Activated CD4-positive, CD25-positive, alpha-beta regulatory T cell treated with anti-CD3 and anti-CD28 coated beads, Interleukin-2, amount 50 U/mL, for 16 hours (primary cell): ENCODE data around the gene NANOS1.
A peak's percentile ranks its signal among the peaks of the same experiment; 100 is the strongest.

Source experiments
- DNase-seq: peaks from one replicate; pipeline ENCODE4 v3.0.0-alpha.2; 2020; ENCODE audit warnings: low read depth, low spot score

Gene NANOS1

DNA sequence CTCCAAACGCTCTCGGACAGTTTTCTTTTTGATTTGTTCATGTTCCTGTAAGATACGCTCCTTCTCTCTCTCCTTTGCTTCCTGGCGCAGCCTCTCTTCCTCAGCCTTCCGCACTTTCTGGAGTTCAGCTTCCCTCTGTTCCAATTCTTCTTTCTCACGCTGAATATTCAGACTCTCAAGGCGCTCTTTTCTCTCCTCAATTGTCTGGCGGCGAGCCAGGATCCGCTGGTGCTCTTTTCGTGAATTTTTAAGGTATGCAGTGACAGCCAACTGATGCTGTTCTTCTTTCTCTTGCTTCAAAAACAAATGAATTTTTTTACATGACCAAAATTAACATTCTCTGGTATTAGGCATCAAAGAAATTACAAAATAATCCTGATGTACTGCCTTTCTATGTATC lies 28.5 kb downstream of the NANOS1 start:
- no peak for DNase-seq

DNA sequence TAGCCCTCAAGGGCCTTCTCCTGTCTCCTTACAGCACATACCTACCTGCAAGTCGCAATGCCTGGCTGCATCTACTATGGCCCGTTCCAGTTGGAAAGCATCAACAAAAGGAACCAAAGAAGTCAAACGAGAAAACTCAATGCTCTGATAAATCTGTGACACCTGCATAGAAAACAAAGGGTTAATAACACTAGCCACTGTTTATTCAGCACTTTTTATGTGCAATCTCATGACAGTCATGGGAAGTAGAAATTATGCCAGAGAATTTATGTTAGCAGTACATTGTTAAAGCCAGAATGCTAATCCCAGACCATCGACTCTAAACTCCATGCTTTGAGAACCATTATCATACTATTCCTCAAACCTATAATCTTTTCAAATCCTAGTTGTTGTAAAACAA lies 30.0 kb downstream of the NANOS1 start:
- no peak for DNase-seq

DNA sequence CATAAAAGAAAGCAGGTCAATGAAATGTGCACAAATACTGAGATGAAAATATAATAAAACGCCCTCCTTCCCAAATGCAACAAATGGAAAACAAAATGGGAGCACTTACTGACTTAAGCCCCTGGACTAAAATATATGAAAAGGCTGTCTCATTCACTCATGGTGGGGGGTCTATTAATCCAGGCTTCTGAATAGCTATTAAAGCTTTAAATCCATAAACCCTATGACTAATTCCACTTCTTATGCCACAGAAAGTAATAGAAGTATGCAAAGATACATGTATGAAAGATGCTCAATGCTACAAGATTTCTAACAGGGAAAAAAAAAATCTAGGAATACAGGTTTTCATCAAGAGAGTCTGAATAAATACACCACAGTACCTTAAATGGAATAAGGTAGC lies 30.6 kb downstream of the NANOS1 start:
- no peak for DNase-seq

DNA sequence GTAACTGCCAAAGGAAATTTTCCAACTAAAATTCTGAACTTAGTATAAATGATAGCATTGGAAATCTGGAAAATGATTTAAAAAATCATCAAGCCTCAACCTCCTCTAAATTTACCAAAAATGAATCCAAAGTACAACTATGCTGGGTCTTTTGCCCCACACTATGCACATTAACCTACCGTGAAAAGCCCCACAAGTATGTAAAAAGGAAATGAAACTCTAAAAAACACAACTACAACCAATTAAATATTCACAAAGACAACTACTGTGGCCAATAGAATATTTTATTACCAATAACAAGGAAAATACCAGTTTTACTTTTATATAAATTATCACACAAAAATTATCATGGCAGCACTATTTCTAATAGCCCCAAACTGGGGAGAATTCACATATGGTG lies 31.8 kb downstream of the NANOS1 start:
- DNase-seq, result no peak

- no peak for DNase-seq
Observed at GRCh38 chr10:119061926-119062325, 32.4 kb downstream of the NANOS1 start.

GRCh38 chr10:119070395-119071165 lies 41.1 kb downstream of the NANOS1 start:
- DNase-seq, result no peak

- no peak for DNase-seq
Observed at GRCh38 chr10:119073584-119073983, 44.1 kb downstream of the NANOS1 start.

DNA sequence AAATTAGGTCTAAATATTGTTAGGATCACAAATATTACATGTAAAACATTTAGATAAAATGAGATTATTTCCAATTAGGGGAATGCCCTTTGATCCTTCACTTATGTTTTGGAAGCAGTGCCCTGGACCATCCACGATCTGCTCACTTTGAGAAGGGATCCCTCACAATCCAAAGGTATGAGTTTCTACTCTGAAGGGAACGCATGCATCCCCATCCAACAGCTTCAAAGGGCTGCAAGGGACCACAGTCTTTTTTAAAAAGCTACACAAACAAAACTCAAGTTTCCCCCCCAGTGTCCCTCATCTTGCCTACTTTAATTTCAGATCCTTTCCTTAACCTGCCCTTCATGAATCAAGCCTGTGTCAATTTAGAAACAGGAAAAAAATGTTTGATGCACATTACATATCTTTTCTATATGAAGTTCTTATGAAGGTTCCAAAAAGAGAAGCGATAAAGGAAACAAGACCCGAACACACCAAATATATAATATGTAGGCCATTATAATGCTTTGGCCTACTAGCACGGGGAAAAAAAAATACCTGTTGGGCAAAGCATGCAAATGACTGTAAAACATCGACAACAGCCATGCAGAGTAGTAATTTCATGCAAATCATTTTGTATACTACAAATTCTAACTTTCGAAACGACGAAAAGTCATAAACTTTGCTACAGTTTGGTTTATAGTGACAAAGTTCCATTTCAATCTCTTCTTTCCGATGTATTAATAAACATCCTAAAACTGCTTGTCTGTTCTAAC lies 49.1 kb downstream of the NANOS1 start:
- DNase-seq, result no peak

GRCh38 chr10:119079599-119080520 lies 50.3 kb downstream of the NANOS1 start:
- DNase-seq, result peak; percentile 26

DNA sequence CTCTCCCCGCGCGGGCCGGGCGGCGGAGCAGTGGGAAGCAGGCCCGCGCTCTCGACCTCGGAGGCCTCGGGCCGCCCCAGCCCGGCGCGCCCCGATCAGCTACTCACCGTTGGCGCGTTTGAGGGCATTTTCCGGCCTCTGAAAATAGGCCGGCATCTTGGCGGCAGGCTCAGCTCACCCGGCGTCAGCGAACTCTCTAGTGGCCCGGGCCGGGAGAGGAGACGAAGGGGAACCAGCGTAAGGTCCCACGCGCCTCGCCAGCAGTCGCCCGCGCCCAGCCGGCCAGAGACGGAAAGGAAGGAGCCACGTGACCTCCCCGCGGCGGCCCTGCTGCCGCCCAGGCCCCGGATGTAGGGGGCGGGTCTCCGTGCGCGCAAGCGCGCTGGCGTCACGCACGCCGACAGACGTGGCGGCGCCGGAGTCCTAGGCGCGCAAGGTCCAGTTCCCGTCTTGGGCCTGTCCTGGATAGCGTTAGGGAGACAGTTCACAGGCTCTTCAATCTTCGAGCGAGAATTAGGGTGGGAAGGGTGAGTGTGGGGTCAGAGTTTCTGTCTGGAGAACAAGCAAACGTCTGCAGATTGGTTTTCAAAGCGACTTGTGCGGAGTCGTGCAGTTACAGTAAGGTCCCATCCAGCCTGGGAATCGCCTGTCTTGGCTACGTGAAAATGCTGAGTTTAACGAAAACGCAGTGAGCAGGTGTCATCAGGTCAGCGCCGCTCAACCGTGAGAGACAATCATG lies 51.2 kb downstream of the NANOS1 start, which contains the start of gene EIF3A:
EIF3A (minus strand) TSS at position 297 of the 739 bp plus-strand sequence; CDS start at position 156, 141 bp downstream.
- DNase-seq, result peak; percentile 78
